Spleen (tissue), 7 donors: ENCODE measurements around the gene BTRC.

Source experiments
- CTCF ChIP-seq, 11 experiments: fragments of 200-600 bp in 7 of 11; fragments of 450-650 bp in 4 of 11; sonication (generic) in 4 of 11; IDR thresholded peaks in 8 of 11; conservative IDR thresholded peaks in 3 of 11; 1 replicate in 7 of 11; 2 replicates in 4 of 11; pipeline versions ENCODE4 v1.4.0 to v1.8.0; 2016 to 2021; ENCODE audit warnings: antibody characterized with exemption in 11 of 11, inconsistent platforms in 4 of 11, mild to moderate bottlenecking in 1 of 11
- POLR2A ChIP-seq, 3 donors: fragments of 450-650 bp; IDR thresholded peaks; one replicate each; pipeline ENCODE4 v1.5.1; 2017; ENCODE audit warnings: antibody characterized with exemption in 3 of 3, mild to moderate bottlenecking in 1 of 3
- POLR2AphosphoS5 ChIP-seq, 3 donors: sonication (generic); formaldehyde crosslinking; IDR thresholded peaks; one replicate each; pipeline ENCODE4 v1.5.1; 2017; ENCODE audit warnings: antibody characterized with exemption in 3 of 3
- donor health status: DM: no; HTN: no; CAD: no; lungs with moderate emphysema.
- donor health status: DM: no; HTN: no; CAD: no.
- donor health status: DM: no; HTN: no; CAD: no.

GRCh38 chr10:101447477-101447876, 93.5 kb downstream of the BTRC start:
- TF ChIP-seq CTCF (IDR thresholded peaks at IDR 0.05 in 8 of 11, conservative IDR thresholded peaks at IDR 0.05 in 3 of 11) (no peak), POLR2A (IDR thresholded peaks at IDR 0.05) (no peak), POLR2AphosphoS5 (IDR thresholded peaks at IDR 0.05) (no peak)
